B cell (primary cell): ENCODE results near the gene ANKLE1. TPM values are rescaled to one million over a fixed set of nuclear protein-coding genes. Genes with fewer than 3 reads are reported as not detected.

Source experiments
- ATAC-seq: fragments of 200-7000 bp; cut with Tn5 transposase; one replicate; pipeline ENCODE4 v1.10.0; 2021; ENCODE audit warnings: low read depth, mild to moderate bottlenecking, moderate number of reproducible peaks, moderate library complexity
- CTCF ChIA-PET: fragments of 350-600 bp; sonication (Branson Sonifier 250); formaldehyde crosslinking; loops from one replicate; lab custom pipeline; 2021; ENCODE audit warnings: antibody characterized with exemption, inconsistent platforms; lab: Charles Lee
- POLR2A ChIA-PET: fragments of 350-600 bp; sonication (Branson Sonifier 250); formaldehyde crosslinking; loops from one replicate; lab custom pipeline; 2021; ENCODE audit warnings: antibody characterized with exemption; lab: Charles Lee
- DNase-seq: peaks from one replicate; pipeline ENCODE4 v3.0.0; 2013
- H2AFZ ChIP-seq: 2 replicates; pipeline ENCODE4 v1.6.1; 2012; ENCODE audit warnings: mild to moderate bottlenecking, low read depth, low read length; ENCODE audit not compliant: insufficient read depth, poor library complexity, severe bottlenecking
- H3K27ac ChIP-seq, 2 donors: 1 replicate in 1 of 2; 2 replicates in 1 of 2; pipeline ENCODE4 v1.5.1; 2012 to 2013; ENCODE audit warnings: low read length in 2 of 2, mild to moderate bottlenecking in 2 of 2, moderate library complexity in 1 of 2
- H3K27me3 ChIP-seq, 4 experiments: fragments of 200-600 bp in 1 of 4; sonication (generic) in 1 of 4; replicated peaks in 1 of 4; 1 replicate in 2 of 4; 2 replicates in 2 of 4; pipeline versions ENCODE4 v1.6.1 to v1.7.0; 2013 to 2016; ENCODE audit warnings: low read length in 3 of 4, mild to moderate bottlenecking in 2 of 4, mixed read lengths in 1 of 4, moderate library complexity in 1 of 4; ENCODE audit not compliant: insufficient read depth in 4 of 4, control insufficient read depth in 3 of 4; ENCODE audit errors: control extremely low read depth in 1 of 4
- H3K36me3 ChIP-seq, 2 experiments: replicated peaks in 1 of 2; 1 replicate in 1 of 2; 2 replicates in 1 of 2; pipeline versions ENCODE4 v1.6.1 to v1.7.1; 2013; ENCODE audit warnings: low read length in 1 of 2; ENCODE audit not compliant: insufficient read depth in 2 of 2, control insufficient read depth in 1 of 2; ENCODE audit errors: control extremely low read depth in 1 of 2, extremely low read depth in 1 of 2
- H3K4me1 ChIP-seq, 2 donors: fragments of 200-600 bp in 1 of 2; sonication (generic) in 1 of 2; 1 replicate in 1 of 2; 2 replicates in 1 of 2; pipeline versions ENCODE4 v1.5.1 to v1.6.1; 2013 to 2017; ENCODE audit warnings: low read length in 2 of 2; ENCODE audit not compliant: control insufficient read depth in 2 of 2, insufficient read depth in 2 of 2
- H3K4me2 ChIP-seq: replicated peaks from 2 replicates; pipeline ENCODE3; 2012; ENCODE audit warnings: mild to moderate bottlenecking, low read depth, low read length; ENCODE audit not compliant: poor library complexity, severe bottlenecking
- H3K4me3 ChIP-seq, 5 experiments: fragments of 200-600 bp in 1 of 5; sonication (generic) in 1 of 5; 1 replicate in 3 of 5; 2 replicates in 2 of 5; pipeline versions ENCODE4 v1.5.1 to v1.7.0; 2011 to 2016; ENCODE audit warnings: low read length in 4 of 5, mild to moderate bottlenecking in 4 of 5, low read depth in 2 of 5, control low read depth in 1 of 5, moderate library complexity in 1 of 5; ENCODE audit not compliant: insufficient read depth in 1 of 5; ENCODE audit errors: control extremely low read depth in 1 of 5, extremely low read depth in 1 of 5
- H3K79me2 ChIP-seq: fragments of 200-600 bp; sonication (generic); one replicate; pipeline ENCODE4 v1.6.0; 2016; ENCODE audit warnings: low read length; ENCODE audit not compliant: control insufficient read depth, insufficient read depth
- H3K9ac ChIP-seq: fragments of 200-600 bp; sonication (generic); 2 replicates; pipeline ENCODE4 v1.6.1; 2017; ENCODE audit warnings: mild to moderate bottlenecking, low read length, moderate library complexity
- H3K9me3 ChIP-seq, 3 donors: one replicate each; pipeline versions ENCODE4 v1.6.1 to v1.7.1; 2013; ENCODE audit warnings: low read length in 2 of 3; ENCODE audit not compliant: control insufficient read depth in 2 of 3, insufficient read depth in 1 of 3; ENCODE audit errors: control extremely low read depth in 1 of 3
- H4K20me1 ChIP-seq: 2 replicates; pipeline ENCODE4 v1.6.0; 2012; ENCODE audit warnings: mild to moderate bottlenecking, low read length; ENCODE audit not compliant: insufficient read depth, control insufficient read depth, poor library complexity, severe bottlenecking
- H3K27ac Mint-ChIP-seq: one replicate; pipeline ENCODE4 v1.8.0; 2021; ENCODE audit warnings: mixed read lengths
- H3K27me3 Mint-ChIP-seq: one replicate; pipeline ENCODE4 v1.8.0; 2021; ENCODE audit warnings: mixed read lengths
- H3K4me1 Mint-ChIP-seq: one replicate; pipeline ENCODE4 v1.8.0; 2021; ENCODE audit warnings: mixed read lengths
- H3K4me3 Mint-ChIP-seq: one replicate; pipeline ENCODE4 v1.8.0; 2021; ENCODE audit warnings: mixed read lengths
- H3K9me3 Mint-ChIP-seq: one replicate; pipeline ENCODE4 v1.8.0; 2022; ENCODE audit warnings: mixed read lengths; ENCODE audit not compliant: insufficient read depth
- CTCF ChIP-seq: fragments of 200-600 bp; IDR thresholded peaks from one replicate; pipeline ENCODE4 v1.8.0; 2022; ENCODE audit warnings: antibody characterized with exemption, mild to moderate bottlenecking
- EZH2 ChIP-seq: IDR thresholded peaks from 2 replicates; pipeline ENCODE4 v1.6.1; 2012; ENCODE audit warnings: borderline replicate concordance, low read depth, mild to moderate bottlenecking, moderate library complexity, low read length; ENCODE audit not compliant: insufficient read depth, poor library complexity, severe bottlenecking
- WGBS: methylation state at CpG from one replicate; pipeline ENCODE4 v1.1.5; 2013; ENCODE audit warnings: missing lambda C conversion rate; ENCODE audit not compliant: insufficient coverage; 5-methylcytosine and 5-hydroxymethylcytosine counted together
- intact Hi-C: fragments of 100-400 bp; cut with micrococcal nuclease; formaldehyde crosslinking; loops from one replicate; pipeline ENCODE4 v1.10.0; 2022
- polyA plus RNA-seq: library from polyadenylated mRNA; depleted of rRNA; stranded (reverse); fragments of >200 nt; gene quantifications from 2 replicates; pipeline ENCODE4 v1.2.3, GENCODE V29; 2012
- total RNA-seq, 2 donors: library from RNA; stranded (reverse); fragments of 120-200 nt in 1 of 2; gene quantifications; 1 replicate in 1 of 2; 2 replicates in 1 of 2; pipeline versions ENCODE4 v1.2.3 to v1.2.4, GENCODE V29; 2013 to 2022

ANKLE1 gene
- total and polyA plus RNA-seq, 2 donors (not counting 1 experiment from before 2014, with no cell fraction given) = 6.2 to 7.6 TPM

- no peaks in the 10 kb centered on the region for H3K27me3 Mint-ChIP-seq
- no peaks in the 10 kb centered on the region for H3K27me3 ChIP-seq
- DNase-seq (no peak), ATAC-seq (no peak)
- no peaks in the 10 kb centered on the region for H4K20me1 ChIP-seq
- ChIA-PET CTCF (interaction anchor here (0.6 to 2.3 kb wide), 4 partner anchors 11 to 542 kb away, joined by 3 to 5 read pairs (median 4); partner anchors contain the start of gene ANKLE1), POLR2A (interaction anchor here (1.1 kb wide), 1 partner anchor 12 kb away, joined by 4 read pairs; no protein-coding TSS in a partner anchor)
- H3K27ac ChIP-seq = no peak overlapping the region
- no peak overlapping the region for H3K4me3 Mint-ChIP-seq
- no peak overlapping the region for H3K9ac ChIP-seq
- intact Hi-C loops = no loop called here
- no peak overlapping the region for H3K4me2 ChIP-seq
- no peaks in the 10 kb centered on the region for H3K9me3 Mint-ChIP-seq
- no peaks in the 10 kb centered on the region for H3K4me1 ChIP-seq
- no peaks in the 10 kb centered on the region for H3K4me1 Mint-ChIP-seq
- H3K27ac Mint-ChIP-seq = no peak overlapping the region
- no peaks in the 10 kb centered on the region for H3K36me3 ChIP-seq
- peaks cover 0 to 9% (median 4%) of the 10 kb centered on the region in 3 donors for H3K9me3 ChIP-seq
- no peak for TF ChIP-seq EZH2
- TF ChIP-seq CTCF = no peak
- no peak overlapping the region for H2AFZ ChIP-seq
- WGBS = 80% methylated on average over 5 of the region's 10 CpGs
- H3K4me3 ChIP-seq = no peak overlapping the region
- no peaks in the 10 kb centered on the region for H3K79me2 ChIP-seq
Observed at GRCh38 chr19:17254636-17255035, 27.1 kb upstream of the ANKLE1 start.

DNA sequence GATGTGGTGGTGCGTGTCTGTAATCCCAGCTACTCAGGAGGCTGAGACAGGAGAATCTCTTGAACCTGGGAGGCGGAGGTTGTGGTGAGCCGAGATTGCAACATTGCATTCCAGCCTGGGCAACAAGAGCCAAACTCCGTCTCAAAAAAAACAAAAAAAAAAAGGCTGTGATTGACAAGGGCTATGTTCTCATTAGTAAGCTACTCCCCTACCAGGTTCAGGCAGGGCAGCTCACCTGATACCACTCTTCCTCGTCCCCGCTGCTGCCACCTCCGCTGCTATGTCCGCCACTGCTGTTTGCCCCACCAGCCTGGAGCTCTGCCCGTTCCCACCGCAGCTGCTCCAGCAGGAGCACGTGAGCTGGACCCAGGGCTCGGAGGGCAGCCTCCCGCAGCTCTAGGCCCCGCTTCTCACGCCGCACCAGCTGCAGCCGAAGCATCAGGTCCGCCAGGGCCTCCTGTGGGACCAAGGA lies 26.5 kb upstream of the ANKLE1 start:
- no peaks in the 10 kb centered on the region for H3K79me2 ChIP-seq
- H3K27ac Mint-ChIP-seq = no peak overlapping the region
- intact Hi-C loops = no loop called here
- H3K9me3 Mint-ChIP-seq = no peaks in the 10 kb centered on the region
- H3K4me3 ChIP-seq = no peak overlapping the region
- ATAC-seq (no peak), DNase-seq (no peak)
- WGBS = 97% methylated on average over 17 of the region's 18 CpGs
- H3K4me2 ChIP-seq = no peak overlapping the region
- peaks cover 0 to 14% (median 6%) of the 10 kb centered on the region in 3 donors for H3K9me3 ChIP-seq
- H2AFZ ChIP-seq = no peak overlapping the region
- H3K27ac ChIP-seq = no peak overlapping the region
- no peak for TF ChIP-seq CTCF
- H4K20me1 ChIP-seq = no peaks in the 10 kb centered on the region
- H3K4me3 Mint-ChIP-seq = no peak overlapping the region
- no peaks in the 10 kb centered on the region for H3K4me1 ChIP-seq
- CTCF ChIA-PET = interaction anchor here (0.6 to 2.3 kb wide), 4 partner anchors 11 to 543 kb away, joined by 3 to 5 read pairs (median 4); partner anchors contain the start of gene ANKLE1
- H3K4me1 Mint-ChIP-seq = no peaks in the 10 kb centered on the region
- POLR2A ChIA-PET = interaction anchor here (1.1 kb wide), 1 partner anchor 12 kb away, joined by 4 read pairs; no protein-coding TSS in a partner anchor
- no peak overlapping the region for H3K9ac ChIP-seq
- no peaks in the 10 kb centered on the region for H3K27me3 ChIP-seq
- no peaks in the 10 kb centered on the region for H3K36me3 ChIP-seq
- H3K27me3 Mint-ChIP-seq = no peaks in the 10 kb centered on the region
